ENCODE measurements around the gene NELFE. TPM values are rescaled to one million over a fixed set of nuclear protein-coding genes. Genes with fewer than 3 reads are reported as not detected.

Gene NELFE
- total and polyA plus RNA-seq, 2 of the 13 experiments (the other 11 are each of a cell fraction or from before 2014, with no cell fraction given) = 51.3 to 69.8 TPM

GRCh38 chr6:31927242-31927862 is 31.4 kb downstream of the NELFE start, which contains the start of gene C2 (continued):
- TF ChIP-seq PRDM15 (CRISPR knock-in tag; IDR thresholded peaks at IDR 0.05) (no peak), ZNF326 (CRISPR knock-in tag; IDR thresholded peaks at IDR 0.05; ENCODE audit: borderline replicate concordance) (no peak), ZHX2 (IDR thresholded peaks at IDR 0.05; ENCODE audit: low read depth) (peak; percentile 35; the same call in 1 of the 2 replicates), ZHX2 (CRISPR knock-in tag; IDR thresholded peaks at IDR 0.05; ENCODE audit: borderline replicate concordance) (no peak), ZNF253 (CRISPR knock-in tag; IDR thresholded peaks at IDR 0.05; ENCODE audit: borderline replicate concordance) (no peak), KLF9 (CRISPR knock-in tag; IDR thresholded peaks at IDR 0.05; ENCODE audit: low read depth) (peak; percentile 92), ATM (IDR thresholded peaks at IDR 0.05; ENCODE audit: borderline replicate concordance) (no peak), ZNF431 (CRISPR knock-in tag; IDR thresholded peaks at IDR 0.05; ENCODE audit: borderline replicate concordance, low read depth) (peak; percentile 62; the same call in 1 of the 2 replicates), MTA1 (CRISPR knock-in tag; IDR thresholded peaks at IDR 0.05; ENCODE audit: borderline replicate concordance) (peak; percentile 94), KDM2A (CRISPR knock-in tag; IDR thresholded peaks at IDR 0.05; ENCODE audit: borderline replicate concordance, low read depth) (peak; percentile 73), ZNF160 (CRISPR knock-in tag; IDR thresholded peaks at IDR 0.05) (no peak), ZSCAN20 (CRISPR knock-in tag; IDR thresholded peaks at IDR 0.05; ENCODE audit: borderline replicate concordance) (no peak)
- TF ChIP-seq, protein P1, sequence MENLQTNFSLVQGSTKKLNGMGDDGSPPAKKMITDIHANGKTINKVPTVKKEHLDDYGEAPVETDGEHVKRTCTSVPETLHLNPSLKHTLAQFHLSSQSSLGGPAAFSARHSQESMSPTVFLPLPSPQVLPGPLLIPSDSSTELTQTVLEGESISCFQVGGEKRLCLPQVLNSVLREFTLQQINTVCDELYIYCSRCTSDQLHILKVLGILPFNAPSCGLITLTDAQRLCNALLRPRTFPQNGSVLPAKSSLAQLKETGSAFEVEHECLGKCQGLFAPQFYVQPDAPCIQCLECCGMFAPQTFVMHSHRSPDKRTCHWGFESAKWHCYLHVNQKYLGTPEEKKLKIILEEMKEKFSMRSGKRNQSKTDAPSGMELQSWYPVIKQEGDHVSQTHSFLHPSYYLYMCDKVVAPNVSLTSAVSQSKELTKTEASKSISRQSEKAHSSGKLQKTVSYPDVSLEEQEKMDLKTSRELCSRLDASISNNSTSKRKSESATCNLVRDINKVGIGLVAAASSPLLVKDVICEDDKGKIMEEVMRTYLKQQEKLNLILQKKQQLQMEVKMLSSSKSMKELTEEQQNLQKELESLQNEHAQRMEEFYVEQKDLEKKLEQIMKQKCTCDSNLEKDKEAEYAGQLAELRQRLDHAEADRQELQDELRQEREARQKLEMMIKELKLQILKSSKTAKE (CRISPR knock-in tag; IDR thresholded peaks at IDR 0.05; ENCODE audit: borderline replicate concordance) = peak; percentile 74
- TF ChIP-seq, protein P2, sequence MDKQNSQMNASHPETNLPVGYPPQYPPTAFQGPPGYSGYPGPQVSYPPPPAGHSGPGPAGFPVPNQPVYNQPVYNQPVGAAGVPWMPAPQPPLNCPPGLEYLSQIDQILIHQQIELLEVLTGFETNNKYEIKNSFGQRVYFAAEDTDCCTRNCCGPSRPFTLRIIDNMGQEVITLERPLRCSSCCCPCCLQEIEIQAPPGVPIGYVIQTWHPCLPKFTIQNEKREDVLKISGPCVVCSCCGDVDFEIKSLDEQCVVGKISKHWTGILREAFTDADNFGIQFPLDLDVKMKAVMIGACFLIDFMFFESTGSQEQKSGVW (CRISPR knock-in tag; IDR thresholded peaks at IDR 0.05; ENCODE audit: borderline replicate concordance) = no peak
